ENCODE measurements around the gene LCN15.
A peak's percentile ranks its signal among the peaks of the same experiment; 100 is the strongest.
"Not testable (repeated sequence)": the region's sequence is repeated elsewhere in the genome, so short reads cannot be mapped to it uniquely, and the experiment has no call there.

The LCN15 gene, protein sequence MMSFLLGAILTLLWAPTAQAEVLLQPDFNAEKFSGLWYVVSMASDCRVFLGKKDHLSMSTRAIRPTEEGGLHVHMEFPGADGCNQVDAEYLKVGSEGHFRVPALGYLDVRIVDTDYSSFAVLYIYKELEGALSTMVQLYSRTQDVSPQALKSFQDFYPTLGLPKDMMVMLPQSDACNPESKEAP

DNA sequence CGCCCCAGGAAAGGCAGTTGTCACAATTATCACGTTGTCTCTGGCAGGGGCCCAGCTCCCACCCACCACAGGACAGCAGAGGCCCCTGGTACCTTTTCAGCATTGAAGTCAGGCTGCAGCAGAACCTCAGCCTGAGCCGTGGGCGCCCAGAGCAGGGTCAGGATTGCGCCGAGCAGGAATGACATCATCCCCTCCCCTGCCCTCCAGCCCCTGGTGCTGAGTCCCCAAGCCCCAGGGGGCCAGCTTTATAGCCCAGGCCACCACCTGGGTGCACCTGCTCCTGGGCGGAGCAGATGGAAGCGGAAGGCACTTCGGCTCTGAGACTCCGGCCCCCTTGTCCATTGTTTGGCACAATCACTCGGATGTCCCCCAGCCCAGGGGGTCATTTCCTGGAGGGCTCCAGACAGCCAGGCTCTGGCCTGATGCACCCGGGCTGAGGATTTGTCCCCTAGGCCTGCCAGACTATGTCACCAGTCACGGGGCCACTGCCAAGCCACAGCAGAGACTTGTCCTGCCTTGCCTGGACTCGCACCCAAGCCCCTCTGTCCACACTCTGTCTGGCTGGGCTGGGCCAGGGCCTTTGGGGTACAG lies at the start of gene LCN15:
Gene LCN15, minus strand, starts transcription at position 218 of the 591 bp plus-strand sequence. Its CDS starts 30 bp downstream, at position 188.
- no peak for DNase-seq

GRCh38 chr9:136808806-136809158 lies 44.5 kb upstream of the LCN15 start:
- no peak for DNase-seq

DNA sequence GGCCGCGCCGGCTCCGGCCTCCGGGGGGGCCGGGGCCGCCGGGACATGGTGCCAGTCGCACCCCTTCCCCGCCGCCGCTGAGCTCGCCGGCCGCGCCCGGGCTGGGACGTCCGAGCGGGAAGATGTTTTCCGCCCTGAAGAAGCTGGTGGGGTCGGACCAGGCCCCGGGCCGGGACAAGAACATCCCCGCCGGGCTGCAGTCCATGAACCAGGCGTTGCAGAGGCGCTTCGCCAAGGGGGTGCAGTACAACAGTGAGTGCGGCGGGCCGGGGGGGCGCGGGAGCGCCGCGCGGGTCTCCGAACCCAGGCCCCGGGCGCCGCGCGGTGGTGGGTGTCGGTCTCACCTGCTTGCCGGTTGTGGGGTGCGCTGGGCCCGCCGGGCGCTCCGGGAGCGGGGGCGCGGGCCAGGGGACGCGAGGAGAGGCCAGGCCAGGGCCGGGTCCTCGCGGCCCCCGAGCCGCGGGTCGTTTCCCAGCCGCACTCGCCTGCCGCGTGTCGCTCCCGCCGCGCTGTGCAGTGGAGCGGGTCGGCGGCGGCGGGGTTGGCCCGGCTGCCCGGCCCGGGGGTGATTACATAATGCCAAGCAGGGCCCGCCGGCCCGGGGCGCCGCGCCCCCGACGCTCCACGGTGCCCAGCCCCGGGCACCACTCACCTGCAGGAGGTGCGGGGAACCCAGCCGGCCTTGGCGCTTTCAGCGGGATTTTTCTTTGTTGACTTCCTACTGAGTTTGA lies 43.9 kb upstream of the LCN15 start:
- DNase-seq: peak; percentile 39

DNA sequence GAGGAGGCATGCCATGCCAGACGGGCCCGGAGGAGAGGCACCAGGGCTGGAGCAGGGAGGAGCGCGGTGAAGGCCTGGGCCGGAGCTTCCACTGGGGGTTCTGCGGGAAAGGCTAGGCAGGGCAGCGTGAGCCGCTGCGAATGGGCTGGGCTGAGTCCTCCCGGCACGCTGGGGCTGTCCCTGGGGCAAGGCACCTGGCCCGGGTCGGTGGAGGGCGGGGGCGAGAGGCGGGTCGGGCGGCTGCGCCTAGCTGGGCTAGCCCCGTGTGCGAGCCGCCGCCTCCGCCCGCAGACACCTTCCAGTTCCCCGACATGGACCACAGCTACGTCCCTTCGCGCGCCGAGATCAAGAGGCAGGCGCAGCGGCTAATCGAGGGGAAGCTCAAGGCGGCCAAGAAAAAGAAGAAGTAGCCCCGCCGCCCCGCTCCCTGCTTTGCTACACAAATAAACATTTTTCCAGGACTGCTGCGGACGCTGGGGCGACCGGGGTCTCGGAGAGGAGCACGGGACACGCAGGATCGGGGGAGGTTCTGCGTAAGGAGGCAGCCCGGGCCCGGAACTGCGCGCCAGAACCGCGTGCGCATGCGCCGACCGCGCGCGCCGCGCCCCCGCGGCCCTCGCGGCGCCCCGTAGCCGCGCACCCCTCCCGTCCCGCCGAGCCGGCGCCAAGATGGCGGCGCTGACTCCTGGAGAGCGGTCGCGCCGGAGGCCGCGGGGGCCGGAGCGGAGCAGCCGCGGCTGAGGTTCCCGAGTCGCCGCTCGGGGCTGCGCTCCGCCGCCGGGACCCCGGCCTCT lies 43.2 kb upstream of the LCN15 start, which contains the start of gene RABL6:
Gene RABL6, plus strand, starts transcription at position 668 of the 794 bp plus-strand sequence. CDS start 249 bp downstream, outside the sequence.
- peak; percentile 80 for DNase-seq

DNA sequence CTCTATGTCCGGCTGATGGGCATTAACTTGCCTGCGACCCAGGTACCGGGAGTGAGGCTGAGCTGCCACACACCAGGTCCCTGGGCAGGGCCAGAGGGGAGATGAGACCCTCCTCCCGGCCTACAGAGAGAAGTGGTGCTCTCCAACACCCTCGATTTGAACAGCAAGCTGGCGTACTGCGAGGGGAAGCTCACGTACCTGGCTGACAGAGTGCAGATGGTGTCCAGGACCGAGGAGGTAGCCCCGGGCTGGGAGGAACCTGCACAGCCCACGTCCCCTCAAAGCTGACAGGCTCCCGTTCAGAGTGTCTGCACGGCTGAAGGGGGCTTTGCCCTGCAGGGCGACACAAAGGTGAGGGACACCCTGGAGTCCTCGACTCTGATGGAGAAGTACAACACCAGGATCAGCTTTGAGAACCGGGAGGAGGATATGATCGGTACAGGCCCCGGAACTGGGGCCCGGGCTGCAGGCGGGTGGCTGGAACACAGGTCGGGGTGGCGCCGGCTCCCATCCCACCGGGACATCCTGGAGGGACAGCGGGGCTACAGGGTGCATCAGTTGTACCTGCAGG lies 42.4 kb upstream of the LCN15 start:
- DNase-seq: no peak

GRCh38 chr9:136806067-136806466 lies 41.7 kb upstream of the LCN15 start:
- no peak for DNase-seq

DNA sequence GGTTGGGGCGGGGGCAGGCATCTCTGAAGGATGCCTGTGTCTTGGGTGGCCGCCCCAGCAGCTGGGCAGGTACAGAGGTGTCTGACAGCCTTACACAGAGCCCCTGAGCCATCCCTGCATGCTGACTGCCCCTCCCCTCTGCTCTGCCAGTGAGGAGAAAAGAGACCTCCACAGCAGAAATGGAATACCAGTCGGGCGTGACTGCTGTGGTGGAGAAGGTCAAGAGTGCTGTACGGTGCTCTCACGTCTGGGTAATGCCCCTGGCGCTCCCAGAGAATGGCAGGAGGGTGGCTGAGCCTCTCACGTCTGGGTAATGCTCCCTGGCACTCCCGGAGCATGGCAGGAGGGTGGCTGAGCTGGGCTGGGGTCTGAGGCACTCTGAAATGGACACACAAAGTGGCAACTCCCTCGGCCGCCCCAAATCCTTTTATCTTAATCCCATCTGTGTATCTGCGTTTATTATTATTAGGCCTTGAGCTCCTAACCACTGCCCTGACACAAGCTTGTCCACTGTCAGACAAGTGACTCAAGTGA lies 41.0 kb upstream of the LCN15 start:
- no peak for DNase-seq

DNA sequence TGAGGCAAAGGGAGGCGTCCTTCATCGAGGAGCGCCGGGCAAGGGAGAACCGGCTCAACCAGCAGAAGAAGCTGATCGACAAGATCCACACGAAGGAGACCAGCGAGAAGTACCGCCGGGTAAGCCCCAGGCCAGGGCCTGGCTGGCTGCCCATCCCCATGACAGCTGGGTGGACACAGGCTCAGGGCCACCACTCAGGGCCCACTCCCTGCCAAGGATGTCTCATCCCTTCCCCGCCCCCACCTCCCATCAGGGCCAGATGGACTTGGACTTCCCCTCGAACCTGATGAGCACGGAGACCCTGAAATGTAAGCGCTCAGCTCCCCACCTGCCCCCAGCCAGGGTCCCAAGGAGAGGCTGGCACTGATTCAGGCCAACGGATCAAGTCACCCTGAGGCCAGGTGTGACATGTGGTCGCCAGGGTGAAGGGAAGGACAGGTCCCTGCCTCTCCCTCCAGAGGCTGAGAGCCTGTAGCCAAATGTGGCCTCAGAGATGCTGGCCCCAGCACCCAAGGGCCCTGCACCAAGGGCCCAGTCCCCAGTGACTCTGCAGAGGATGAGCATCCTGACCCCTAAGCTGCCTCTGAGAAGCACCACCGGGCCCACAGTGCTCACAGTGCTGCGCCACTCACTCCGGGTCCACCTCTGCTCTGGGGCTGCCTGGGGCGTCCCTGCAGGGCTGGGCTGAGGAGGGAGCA lies 40.3 kb upstream of the LCN15 start:
- DNase-seq: no peak

DNA sequence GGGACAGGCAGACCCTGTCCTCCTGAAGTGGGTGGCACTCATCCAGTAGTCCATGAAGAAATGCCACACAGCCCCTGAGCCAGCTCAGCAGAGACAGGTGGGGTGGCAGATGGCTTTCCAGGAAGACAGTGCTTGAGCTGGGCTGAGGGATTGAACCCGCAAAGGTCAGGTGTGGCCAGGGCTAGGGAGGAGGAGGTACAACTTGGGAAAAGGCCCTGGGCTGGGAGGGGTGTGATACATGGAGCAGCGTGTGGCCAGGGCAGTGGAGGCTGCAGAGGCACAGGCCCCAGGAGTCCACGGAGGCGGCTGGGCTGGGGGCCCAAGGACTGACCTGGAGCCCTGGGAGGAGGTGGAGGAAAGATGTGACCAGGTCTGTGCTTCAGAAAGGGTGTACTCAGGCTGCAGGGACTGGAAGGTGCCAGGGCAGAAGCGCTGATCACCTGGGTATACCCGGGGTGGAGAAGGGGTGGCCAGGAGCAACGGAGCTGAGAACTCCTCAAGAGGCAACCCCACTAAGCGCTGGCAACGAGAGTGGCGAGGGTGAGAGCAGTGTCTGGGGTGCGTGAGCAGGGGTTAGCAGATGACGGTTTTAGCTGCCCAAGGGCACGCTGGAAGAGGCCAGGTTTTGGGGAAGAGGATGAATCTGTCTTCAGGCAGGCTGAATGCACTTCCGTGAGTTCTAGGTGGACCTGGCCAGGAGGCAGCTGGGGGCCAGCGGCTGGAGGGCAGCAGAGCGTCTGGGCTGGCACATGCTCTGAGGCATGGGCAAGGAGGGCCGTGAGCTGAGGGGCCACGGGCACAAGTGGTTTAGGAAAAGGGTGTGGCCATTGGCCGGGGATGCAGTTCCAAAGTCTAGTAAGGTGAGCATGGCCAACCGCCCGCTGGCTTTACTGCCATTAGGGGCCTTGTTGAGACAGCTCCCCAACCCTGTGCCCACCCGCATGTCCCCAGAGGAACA lies 39.5 kb upstream of the LCN15 start:
- DNase-seq: no peak

DNA sequence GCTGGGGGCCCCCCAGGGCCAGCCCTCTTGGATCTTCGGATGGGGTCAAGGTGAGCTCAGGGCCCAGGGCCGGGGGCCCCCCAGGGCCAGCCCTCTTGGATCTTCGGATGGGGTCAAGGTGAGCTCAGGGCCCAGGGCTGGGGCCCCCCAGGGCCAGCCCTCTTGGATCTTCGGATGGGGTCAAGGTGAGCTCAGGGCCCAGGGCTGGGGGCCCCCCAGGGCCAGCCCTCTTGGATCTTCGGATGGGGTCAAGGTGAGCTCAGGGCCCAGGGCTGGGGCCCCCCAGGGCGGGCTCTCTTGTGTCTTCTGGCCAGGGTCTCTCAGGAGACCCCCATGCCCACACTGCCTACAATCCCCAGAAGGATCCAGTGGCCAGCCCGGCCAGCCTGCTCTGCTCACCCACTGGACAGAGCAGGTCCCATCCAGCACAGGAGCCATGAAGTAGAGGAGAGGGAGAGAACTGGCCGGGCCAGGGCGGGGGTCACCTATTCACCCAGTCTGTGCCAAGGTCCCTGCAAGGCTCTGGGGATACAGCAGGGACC lies 38.8 kb upstream of the LCN15 start:
- not testable (repeated sequence) for DNase-seq

DNA sequence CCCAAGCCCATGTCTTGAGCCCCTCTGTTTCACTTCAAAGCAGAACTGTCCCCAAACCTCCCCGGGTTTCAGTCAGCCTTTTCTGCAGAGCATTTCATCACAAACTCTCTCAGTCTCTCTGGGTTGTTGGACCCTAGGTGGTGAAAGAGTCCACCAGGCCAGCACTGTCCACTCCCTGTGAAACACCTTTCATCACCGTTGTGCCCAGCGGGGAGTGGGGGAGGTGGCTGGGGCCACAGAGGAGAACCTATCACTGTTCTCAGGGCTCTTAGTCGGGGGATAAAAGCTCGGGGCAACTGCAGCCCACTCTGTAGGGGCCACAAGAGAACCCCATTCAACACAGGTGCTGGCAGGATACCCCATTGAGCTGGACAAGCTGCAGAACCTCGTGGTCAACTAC lies 38.0 kb upstream of the LCN15 start:
- DNase-seq: no peak

DNA sequence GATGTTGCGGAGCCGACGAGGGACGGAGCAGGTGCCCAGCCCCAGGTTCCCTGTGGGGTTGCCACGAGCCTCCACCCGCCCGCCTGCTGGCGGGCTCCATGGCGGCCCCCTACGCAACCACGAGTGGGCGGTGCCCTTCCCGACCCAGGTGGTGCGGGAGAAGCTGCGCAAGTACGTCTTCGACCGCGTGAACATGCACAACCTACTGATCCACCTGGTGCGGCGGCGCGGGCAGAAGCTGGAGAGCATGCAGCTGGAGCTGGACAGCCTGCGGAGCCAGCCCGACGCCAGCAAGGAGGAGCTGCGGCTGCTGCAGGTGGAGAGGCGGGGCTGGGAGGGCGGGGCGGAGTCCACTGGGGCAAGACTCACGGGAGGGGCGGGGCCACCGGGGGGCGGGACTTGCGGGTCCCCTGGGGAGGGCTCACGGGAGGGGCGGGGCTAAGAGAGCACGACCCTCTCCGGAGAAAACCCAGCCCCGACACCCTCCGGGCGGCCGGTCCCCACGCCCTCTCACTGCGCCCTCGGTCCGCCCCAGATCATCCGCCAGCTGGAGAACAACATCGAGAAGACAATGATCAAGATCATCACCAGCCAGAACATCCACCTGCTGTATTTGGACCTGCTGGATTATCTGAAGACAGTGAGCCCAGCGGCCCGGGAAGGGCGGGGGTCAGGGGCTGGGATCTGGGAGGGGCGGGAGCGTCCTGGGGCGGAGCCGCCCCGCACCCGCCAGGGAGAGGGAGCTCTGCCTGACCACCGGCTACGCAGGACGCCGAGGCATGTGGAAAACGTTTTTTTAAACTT lies 35.7 kb upstream of the LCN15 start:
- DNase-seq: peak; percentile 76

GRCh38 chr9:136799079-136799853 lies 34.9 kb upstream of the LCN15 start:
- DNase-seq: no peak

DNA sequence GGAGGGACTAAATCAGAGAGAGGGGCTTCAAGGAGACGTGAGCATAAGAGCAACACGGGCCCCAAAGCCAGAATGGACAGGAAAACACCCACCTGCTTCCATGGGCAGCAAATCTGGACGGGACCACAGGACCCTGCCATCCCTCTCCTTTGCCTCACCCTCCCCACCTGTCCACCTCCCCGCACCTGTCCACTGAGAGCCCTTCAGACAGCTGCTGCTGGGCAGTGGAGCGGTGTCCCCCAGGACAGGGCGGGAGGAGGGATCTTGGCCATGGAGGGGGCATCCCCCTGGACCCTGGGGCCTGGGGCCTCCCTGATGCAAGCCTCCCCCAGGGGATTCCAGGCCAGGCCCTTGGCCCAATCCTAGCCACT lies 34.4 kb upstream of the LCN15 start:
- no peak for DNase-seq

GRCh38 chr9:136796775-136797347 lies 32.5 kb upstream of the LCN15 start:
- DNase-seq: not testable (repeated sequence)

GRCh38 chr9:136796238-136796774 lies 32.0 kb upstream of the LCN15 start, which contains the start of gene CCDC183:
Gene CCDC183 (plus strand): TSS chr9:136796338. CDS start chr9:136796398, 60 bp downstream.
- no peak for DNase-seq

- no peak for DNase-seq
These were observed 30.7 kb upstream of the LCN15 start for GRCh38 chr9:136795000-136795348.

All from activated effector memory CD4-positive, alpha-beta T cell treated with Interleukin-2 at 50 U/mL for 16 hours (primary cell).